ENCODE data around the gene FOXO1. TPM values are rescaled to one million over a fixed set of nuclear protein-coding genes. Genes with fewer than 3 reads are reported as not detected.

FOXO1 gene
- total and polyA plus RNA-seq, 9 of the 15 experiments (the other 6 are each of a cell fraction or from before 2014, with no cell fraction given), result 0.04 to 0.73 (median 0.20) TPM

DNA sequence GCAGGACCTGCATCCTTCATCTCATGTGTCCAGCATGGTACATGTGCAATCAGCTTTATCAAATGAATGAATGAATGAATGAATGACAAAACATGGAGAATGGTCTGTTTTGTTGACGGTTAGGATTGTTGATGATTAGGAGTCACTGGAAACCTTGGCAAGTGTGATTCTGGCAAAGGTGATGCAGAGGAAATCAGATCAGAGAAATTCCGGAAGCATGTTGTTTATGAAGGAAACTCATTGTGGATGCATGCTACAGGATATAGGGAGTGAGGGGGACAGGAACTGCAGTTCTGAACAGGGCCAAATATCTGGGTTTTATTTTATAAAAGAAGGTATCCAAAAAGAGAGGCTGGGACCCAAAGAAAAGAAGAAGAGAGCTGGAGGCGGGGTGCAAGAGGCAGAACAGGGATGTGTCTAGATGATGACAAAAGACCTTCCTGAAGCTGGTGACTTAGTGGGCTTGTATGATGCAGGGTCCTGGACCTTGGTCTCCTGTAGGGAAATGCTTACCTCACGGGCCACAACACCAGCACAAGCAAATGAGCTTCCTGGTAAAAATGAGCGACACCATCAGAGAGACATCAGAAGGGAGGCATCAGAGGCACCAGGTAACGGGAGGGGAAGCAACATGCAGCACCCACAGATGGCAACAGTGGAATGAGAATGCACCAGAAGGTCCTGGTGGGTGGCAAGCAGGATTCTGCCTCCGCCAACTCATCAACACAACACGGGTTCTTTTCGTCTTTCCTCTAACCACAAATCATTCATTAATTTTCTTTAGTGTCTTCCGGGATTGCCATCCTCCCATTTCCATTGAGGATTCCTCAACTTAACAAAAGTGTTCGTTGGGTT, 159.6 kb downstream of the FOXO1 start:
- Histone ChIP-seq H3K4me1 (replicated peaks in 1 of 2; ENCODE audit: control insufficient read depth in 2 of 2, insufficient read depth in 2 of 2, low read length in 2 of 2) (no peaks in the 10 kb centered on the region), H3K36me3 (ENCODE audit: control insufficient read depth, insufficient read depth, low read length) (no peaks in the 10 kb centered on the region), H3K9ac (ENCODE audit: insufficient read depth in 1 of 2, low read depth in 2 of 2, low read length in 2 of 2) (no peak overlapping the region), H3K79me2 (ENCODE audit: control insufficient read depth, insufficient read depth, low read length) (no peaks in the 10 kb centered on the region), H4K20me1 (replicated peaks; ENCODE audit: control insufficient read depth, insufficient read depth, low read length) (no peaks in the 10 kb centered on the region), H3K9me1 (ENCODE audit: control insufficient read depth, insufficient read depth, low read length) (no peaks in the 10 kb centered on the region), H3K9me3 (replicated peaks; ENCODE audit: control insufficient read depth, insufficient read depth, low read depth, low read length) (no peaks in the 10 kb centered on the region), H3K4me2 (ENCODE audit: insufficient read depth, low read length) (no peak overlapping the region), H3K27ac (ENCODE audit: extremely low read depth, low read depth, low read length) (no peak overlapping the region), H3K4me3 (no peak overlapping the region), H3K27me3 (ENCODE audit: control insufficient read depth in 2 of 2, insufficient read depth in 2 of 2, low read length in 2 of 2) (no peaks in the 10 kb centered on the region), H2AFZ (ENCODE audit: low read depth, low read length) (no peak overlapping the region)
- intact Hi-C loops (cut with micrococcal nuclease) (no loop called here), in situ Hi-C loops (cut with MboI) (no loop called here)
- no peak for ATAC-seq
- CTCF ChIA-PET (ENCODE audit: low intra/inter-chr PET ratio), result no interaction called here
- no peak for FAIRE-seq
- TF ChIP-seq, protein P1, sequence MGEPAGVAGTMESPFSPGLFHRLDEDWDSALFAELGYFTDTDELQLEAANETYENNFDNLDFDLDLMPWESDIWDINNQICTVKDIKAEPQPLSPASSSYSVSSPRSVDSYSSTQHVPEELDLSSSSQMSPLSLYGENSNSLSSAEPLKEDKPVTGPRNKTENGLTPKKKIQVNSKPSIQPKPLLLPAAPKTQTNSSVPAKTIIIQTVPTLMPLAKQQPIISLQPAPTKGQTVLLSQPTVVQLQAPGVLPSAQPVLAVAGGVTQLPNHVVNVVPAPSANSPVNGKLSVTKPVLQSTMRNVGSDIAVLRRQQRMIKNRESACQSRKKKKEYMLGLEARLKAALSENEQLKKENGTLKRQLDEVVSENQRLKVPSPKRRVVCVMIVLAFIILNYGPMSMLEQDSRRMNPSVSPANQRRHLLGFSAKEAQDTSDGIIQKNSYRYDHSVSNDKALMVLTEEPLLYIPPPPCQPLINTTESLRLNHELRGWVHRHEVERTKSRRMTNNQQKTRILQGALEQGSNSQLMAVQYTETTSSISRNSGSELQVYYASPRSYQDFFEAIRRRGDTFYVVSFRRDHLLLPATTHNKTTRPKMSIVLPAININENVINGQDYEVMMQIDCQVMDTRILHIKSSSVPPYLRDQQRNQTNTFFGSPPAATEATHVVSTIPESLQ (CRISPR knock-in tag; IDR thresholded peaks at IDR 0.05), result no peak
- TF ChIP-seq, protein P2, sequence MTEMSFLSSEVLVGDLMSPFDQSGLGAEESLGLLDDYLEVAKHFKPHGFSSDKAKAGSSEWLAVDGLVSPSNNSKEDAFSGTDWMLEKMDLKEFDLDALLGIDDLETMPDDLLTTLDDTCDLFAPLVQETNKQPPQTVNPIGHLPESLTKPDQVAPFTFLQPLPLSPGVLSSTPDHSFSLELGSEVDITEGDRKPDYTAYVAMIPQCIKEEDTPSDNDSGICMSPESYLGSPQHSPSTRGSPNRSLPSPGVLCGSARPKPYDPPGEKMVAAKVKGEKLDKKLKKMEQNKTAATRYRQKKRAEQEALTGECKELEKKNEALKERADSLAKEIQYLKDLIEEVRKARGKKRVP (CRISPR knock-in tag; IDR thresholded peaks at IDR 0.05), result no peak
- no peak for TF ChIP-seq RNF2 (IDR thresholded peaks at IDR 0.05)
- TF ChIP-seq KDM4B (IDR thresholded peaks at IDR 0.05; ENCODE audit: borderline replicate concordance in 2 of 2, low read depth in 1 of 2), result no peak
- WGBS (ENCODE audit: insufficient coverage, low coverage, missing lambda C conversion rate), result 0% methylated on average over 10 of the region's 11 CpGs
- DNase-seq (ENCODE audit: extremely low read depth in 1 of 4, low spot score in 3 of 4), result no peak
- BruUV-seq (replicated peaks), result no TSS peak
- POLR2A ChIA-PET, result no interaction called here

Other genes starting within 250 kb of the FOXO1 start
- gene MRPS31, start 104.5 kb upstream of the FOXO1 start, total RNA-seq (2014; rRNA removed), result 20.2 and 20.3 TPM in 2 replicates
- gene MRPS31, start 104.5 kb upstream of the FOXO1 start, total RNA-seq (2014; rRNA removed; fragmentation: Illumina TruSeq; extraction: Trizol), result 37.7 and 39.8 TPM in 2 replicates
- gene MRPS31, start 104.5 kb upstream of the FOXO1 start, total RNA-seq (2015; rRNA removed; fragmentation: Illumina TruSeq; extraction: Trizol), result 26.7 and 30.9 TPM in 2 replicates
- 23.7 and 24.9 TPM in 2 replicates for gene MRPS31, start 104.5 kb upstream of the FOXO1 start, total RNA-seq (2021)
- 22.7 and 32.1 TPM in 2 replicates for gene MRPS31, start 104.5 kb upstream of the FOXO1 start, polyA plus RNA-seq (2011; rRNA removed)
- 29.3 and 39.3 TPM in 2 replicates for gene MRPS31, start 104.5 kb upstream of the FOXO1 start, polyA plus RNA-seq (2014; fragmentation: Illumina TruSeq; extraction: Trizol)
- 10 to 100 TPM; 50.8 to 57.8 TPM for gene MRPS31, start 104.5 kb upstream of the FOXO1 start, polyA plus RNA-seq (2014; fragmentation: Nextera tagmentation; extraction: Ambion mirVana)
- 32.9 and 37.1 TPM in 2 replicates for gene MRPS31, start 104.5 kb upstream of the FOXO1 start, polyA plus RNA-seq (2014; rRNA removed)
- gene SLC25A15, start 123.0 kb upstream of the FOXO1 start, total RNA-seq (2014; rRNA removed), result 30.5 TPM in 2 replicates
- gene SLC25A15, start 123.0 kb upstream of the FOXO1 start, total RNA-seq (2014; rRNA removed; fragmentation: Illumina TruSeq; extraction: Trizol), result 23.1 and 23.8 TPM in 2 replicates
- 20.3 and 20.7 TPM in 2 replicates for gene SLC25A15, start 123.0 kb upstream of the FOXO1 start, total RNA-seq (2015; rRNA removed; fragmentation: Illumina TruSeq; extraction: Trizol)
- 23.5 and 23.9 TPM in 2 replicates for gene SLC25A15, start 123.0 kb upstream of the FOXO1 start, total RNA-seq (2021)
- gene SLC25A15, start 123.0 kb upstream of the FOXO1 start, polyA plus RNA-seq (2011; rRNA removed), result 15.5 and 24.2 TPM in 2 replicates
- gene SLC25A15, start 123.0 kb upstream of the FOXO1 start, polyA plus RNA-seq (2014; fragmentation: Illumina TruSeq; extraction: Trizol), result 16.2 and 19.0 TPM in 2 replicates
- gene SLC25A15, start 123.0 kb upstream of the FOXO1 start, polyA plus RNA-seq (2014; fragmentation: Nextera tagmentation; extraction: Ambion mirVana), result 1 to 10 TPM; 3.5 to 6.6 TPM
- 14.9 and 18.9 TPM in 2 replicates for gene SLC25A15, start 123.0 kb upstream of the FOXO1 start, polyA plus RNA-seq (2014; rRNA removed)